GM18502 (cell line): ENCODE data around the gene WASHC3.
"Not testable (repeated sequence)": the region's sequence is repeated elsewhere in the genome, so short reads cannot be mapped to it uniquely, and the experiment has no call there.

Experiments
- ATAC-seq: cut with Tn5 transposase; IDR thresholded peaks from one replicate; pipeline ENCODE4 v1.9.1; 2021; ENCODE audit warnings: mild to moderate bottlenecking; ENCODE audit not compliant: unreplicated experiment, poor library complexity

Gene WASHC3

GRCh38 chr12:102061560-102062418 lies at the start of gene WASHC3:
Gene WASHC3 (minus strand): TSS chr12:102061991. CDS start chr12:102061962, 29 bp downstream.
- peak; percentile 93 for ATAC-seq

- ATAC-seq: no peak
These were observed 49.0 kb upstream of the WASHC3 start for GRCh38 chr12:102110782-102111181.

GRCh38 chr12:102107970-102108369 lies 46.2 kb upstream of the WASHC3 start:
- no peak for ATAC-seq

GRCh38 chr12:102106905-102107304 lies 45.1 kb upstream of the WASHC3 start:
- ATAC-seq: no peak

- no peak for ATAC-seq
These were observed 35.1 kb upstream of the WASHC3 start for GRCh38 chr12:102096855-102097254.

GRCh38 chr12:102095677-102096263 lies 34.0 kb upstream of the WASHC3 start:
- ATAC-seq: no peak

GRCh38 chr12:102093319-102093718 lies 31.5 kb upstream of the WASHC3 start:
- ATAC-seq: no peak

- not testable (repeated sequence) for ATAC-seq
These were observed 27.5 kb upstream of the WASHC3 start for GRCh38 chr12:102089228-102089835.

GRCh38 chr12:102080842-102081241 lies 19.1 kb upstream of the WASHC3 start:
- no peak for ATAC-seq

GRCh38 chr12:102072092-102072491 lies 10.3 kb upstream of the WASHC3 start:
- not testable (repeated sequence) for ATAC-seq

- ATAC-seq: no peak
These were observed 7.9 kb upstream of the WASHC3 start for GRCh38 chr12:102069707-102070106.

- no peak for ATAC-seq
These were observed 5.9 kb upstream of the WASHC3 start for GRCh38 chr12:102067574-102068258.

GRCh38 chr12:102064476-102064875 lies 2.7 kb upstream of the WASHC3 start:
- no peak for ATAC-seq

GRCh38 chr12:102063069-102063468 lies 1.3 kb upstream of the WASHC3 start:
- ATAC-seq: no peak

GRCh38 chr12:102062419-102062806 lies 622 bp upstream of the WASHC3 start:
- ATAC-seq: no peak

- ATAC-seq: peak; percentile 47
These were observed 663 bp downstream of the WASHC3 start for GRCh38 chr12:102061096-102061559.

GRCh38 chr12:102059343-102059742 lies 2.4 kb downstream of the WASHC3 start:
- ATAC-seq: no peak

GRCh38 chr12:102054345-102054744 lies 7.4 kb downstream of the WASHC3 start:
- ATAC-seq: no peak

GRCh38 chr12:102053062-102053349 lies 8.8 kb downstream of the WASHC3 start:
- no peak for ATAC-seq

GRCh38 chr12:102052192-102053061 lies 9.4 kb downstream of the WASHC3 start:
- ATAC-seq: no peak
